NCI-H1694 treated with DMSO at 0.1 percent for 48 hours (cell line): ENCODE measurements around the gene MOB3B.
A peak's percentile ranks its signal among the peaks of the same experiment; 100 is the strongest.

Experiments
- DNase-seq: peaks from one replicate; lab custom pipeline; 2025; lab: John Stamatoyannopoulos, UW

Gene MOB3B

GRCh38 chr9:27541740-27542139 lies 12.1 kb upstream of the MOB3B start:
- no peak for DNase-seq

- no peak for DNase-seq
These were observed 10.9 kb upstream of the MOB3B start for GRCh38 chr9:27540502-27540901.

- no peak for DNase-seq
These were observed 10.1 kb upstream of the MOB3B start for GRCh38 chr9:27539479-27540441.

- no peak for DNase-seq
These were observed 9.0 kb upstream of the MOB3B start for GRCh38 chr9:27538647-27539046.

- no peak for DNase-seq
These were observed 8.1 kb upstream of the MOB3B start for GRCh38 chr9:27537756-27538155.

DNA sequence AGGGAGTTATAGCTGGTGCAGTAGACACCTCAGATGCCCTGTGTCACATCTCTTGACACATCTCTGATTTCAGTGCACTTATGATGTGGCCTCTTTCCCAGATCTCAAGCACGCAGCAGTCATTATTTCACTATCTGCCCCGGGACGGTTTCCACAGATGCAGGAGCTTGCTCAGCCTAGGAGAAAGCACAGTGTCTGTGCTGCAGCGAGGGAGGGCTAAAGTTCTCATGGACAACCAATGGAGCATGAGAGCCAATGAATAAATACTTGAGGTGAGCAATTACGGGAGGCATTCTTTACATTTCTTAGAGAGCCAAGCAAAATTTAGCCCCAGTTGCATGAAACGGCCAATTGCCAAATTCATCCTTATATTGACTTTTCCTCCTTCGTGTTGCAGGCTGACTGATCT lies 7.4 kb upstream of the MOB3B start:
- DNase-seq, result no peak

DNA sequence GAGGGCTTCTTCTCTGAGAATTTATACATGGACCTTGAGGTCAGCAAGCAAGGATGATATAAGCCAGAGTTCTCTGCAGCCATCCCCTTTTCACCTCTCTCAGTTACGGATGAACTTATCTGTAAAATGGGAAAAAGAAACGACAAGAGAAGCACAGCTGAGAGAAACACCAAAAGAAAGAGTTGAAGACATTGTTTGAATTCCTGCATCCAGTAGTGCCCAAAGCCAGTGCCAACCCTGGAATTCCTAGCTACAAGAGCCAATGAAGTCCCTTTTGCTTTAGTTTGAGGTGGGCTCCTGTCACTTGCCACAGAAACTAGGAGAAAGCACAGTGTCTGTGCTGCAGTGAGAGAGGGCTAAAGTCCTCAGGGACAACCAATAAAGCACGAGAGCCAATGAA lies 6.6 kb upstream of the MOB3B start:
- DNase-seq, result no peak

DNA sequence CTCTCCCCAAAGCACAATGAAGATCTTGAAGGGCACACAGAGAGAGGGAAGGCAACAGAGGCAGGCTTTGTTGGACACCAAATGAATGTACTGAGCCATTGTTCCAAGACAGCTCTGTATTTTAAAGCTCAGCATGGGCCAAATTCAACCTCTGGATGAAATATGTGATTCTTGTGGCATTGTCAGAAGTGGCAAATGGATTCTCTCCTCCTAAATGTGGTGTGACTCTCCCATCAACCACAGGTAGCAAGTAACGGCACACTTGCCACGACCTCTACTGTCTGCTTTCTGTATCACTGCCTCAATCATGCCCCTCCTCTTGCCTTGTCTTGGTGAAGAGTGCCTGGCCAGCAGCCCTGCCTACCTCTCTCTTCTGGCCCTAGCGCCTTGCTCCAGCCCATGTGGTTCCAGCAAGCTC lies 6.1 kb upstream of the MOB3B start:
- DNase-seq, result peak; percentile 1

DNA sequence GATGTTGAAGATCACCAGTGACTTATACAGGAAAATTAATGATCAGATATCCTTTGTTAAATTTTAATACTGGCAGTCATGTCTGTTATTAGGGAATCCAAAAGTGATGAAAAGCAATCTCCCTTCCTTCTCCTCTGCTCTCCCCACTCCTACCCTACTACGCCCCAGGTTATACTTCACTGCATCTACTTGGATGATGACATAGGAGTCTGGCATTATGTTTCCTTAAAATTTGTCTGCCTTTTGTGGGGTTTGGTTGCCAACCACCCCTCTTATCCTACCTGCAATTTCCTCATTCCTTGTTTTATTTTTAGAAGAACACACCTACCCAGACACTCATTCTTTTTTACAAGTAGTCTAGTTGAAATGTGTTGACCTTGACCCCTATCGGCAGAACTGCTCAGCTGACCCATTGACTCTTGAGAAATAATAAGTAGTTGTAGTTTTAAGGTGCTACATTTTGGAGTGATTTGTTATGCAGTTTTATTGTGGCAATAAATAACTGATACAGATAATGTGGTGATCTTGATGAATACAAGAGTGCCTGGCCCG lies 5.1 kb upstream of the MOB3B start:
- DNase-seq, result no peak

DNA sequence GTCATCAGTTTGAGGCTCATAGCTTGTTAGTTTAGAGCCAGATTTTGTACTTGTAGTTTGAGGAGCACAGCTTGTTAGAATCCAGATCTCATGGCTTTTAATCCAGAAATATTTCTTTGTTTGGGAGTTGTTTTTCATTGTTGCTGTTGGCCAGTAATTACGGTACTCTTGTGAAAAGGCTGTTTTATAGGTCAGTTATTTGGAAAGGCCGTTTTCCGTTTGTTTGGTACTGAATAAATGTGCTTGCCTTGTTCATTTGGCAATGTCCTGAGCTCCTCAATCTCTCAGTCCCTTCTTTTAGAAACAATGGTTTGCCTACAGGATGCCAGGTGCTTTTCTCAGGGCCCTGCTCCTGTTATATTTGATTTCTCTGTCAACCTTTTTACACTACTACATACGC lies 4.5 kb upstream of the MOB3B start:
- no peak for DNase-seq

DNA sequence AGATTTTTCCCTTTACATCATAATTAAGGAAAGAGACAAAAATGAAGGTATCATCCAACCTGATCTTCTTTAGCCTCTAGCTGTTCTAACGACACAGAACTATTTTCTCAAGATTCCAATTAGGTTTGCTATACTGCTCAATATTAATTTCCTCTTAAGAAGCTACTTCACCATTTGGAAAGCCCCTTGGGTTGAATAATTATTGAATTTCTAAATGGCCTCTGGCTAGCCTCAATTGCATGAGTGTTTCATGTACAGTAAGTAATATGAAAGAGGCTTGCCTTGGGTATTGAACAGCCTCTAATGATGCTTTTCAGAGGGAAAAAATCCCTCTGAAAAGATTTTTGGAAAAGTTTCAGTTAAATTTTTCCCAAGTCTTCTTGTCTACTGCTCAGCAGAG lies 3.7 kb upstream of the MOB3B start:
- DNase-seq, result no peak

GRCh38 chr9:27532046-27532445 lies 2.4 kb upstream of the MOB3B start:
- no peak for DNase-seq

DNA sequence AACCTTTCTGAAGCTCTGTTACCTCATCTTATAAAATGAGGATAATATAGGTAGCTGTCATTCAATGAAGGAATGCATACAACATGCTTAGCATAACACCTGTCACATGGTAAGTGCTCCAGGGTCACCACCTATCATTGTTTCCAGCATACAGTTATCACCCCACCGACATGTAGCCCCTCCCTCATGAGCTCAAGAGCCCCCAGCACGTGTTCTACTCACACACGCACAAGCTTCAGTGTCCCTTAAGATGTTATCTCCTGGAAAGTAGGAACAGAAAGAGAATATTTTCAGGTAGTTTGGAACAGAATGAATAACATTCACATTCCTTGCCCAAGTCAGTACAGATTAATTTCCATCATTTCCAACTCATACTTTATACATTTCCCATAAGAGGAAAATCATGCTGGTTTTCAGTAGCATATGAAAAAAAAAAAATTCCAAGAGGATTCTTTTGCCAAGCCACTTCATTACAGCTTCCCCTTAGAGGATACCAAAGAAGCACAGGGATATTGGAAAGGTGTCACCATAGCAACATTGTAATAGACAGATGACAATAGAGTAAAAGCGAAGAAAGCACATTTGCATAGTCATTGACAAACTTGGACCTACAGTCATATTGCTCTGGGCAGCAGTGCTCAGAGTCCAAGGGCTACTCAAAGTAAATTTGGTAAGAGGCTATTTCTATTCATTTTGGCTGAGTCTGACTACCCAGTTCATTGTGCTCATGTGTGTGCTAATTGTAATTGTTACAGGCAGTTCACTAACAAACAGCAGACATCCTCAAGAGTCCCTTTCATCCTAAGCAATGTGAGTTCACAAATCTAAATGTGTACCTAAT lies 1.5 kb upstream of the MOB3B start:
- no peak for DNase-seq

GRCh38 chr9:27528886-27529315 lies 713 bp downstream of the MOB3B start:
- no peak for DNase-seq

- DNase-seq, result no peak
These were observed 1.3 kb downstream of the MOB3B start for GRCh38 chr9:27528076-27528885.

- DNase-seq, result no peak
These were observed 1.9 kb downstream of the MOB3B start for GRCh38 chr9:27527702-27528075.

GRCh38 chr9:27524236-27524635 lies 5.4 kb downstream of the MOB3B start, which contains the start of gene IFNK:
Gene IFNK, plus strand, starts transcription at chr9:27524290. Its CDS starts 47 bp downstream, at chr9:27524337.
- no peak for DNase-seq

DNA sequence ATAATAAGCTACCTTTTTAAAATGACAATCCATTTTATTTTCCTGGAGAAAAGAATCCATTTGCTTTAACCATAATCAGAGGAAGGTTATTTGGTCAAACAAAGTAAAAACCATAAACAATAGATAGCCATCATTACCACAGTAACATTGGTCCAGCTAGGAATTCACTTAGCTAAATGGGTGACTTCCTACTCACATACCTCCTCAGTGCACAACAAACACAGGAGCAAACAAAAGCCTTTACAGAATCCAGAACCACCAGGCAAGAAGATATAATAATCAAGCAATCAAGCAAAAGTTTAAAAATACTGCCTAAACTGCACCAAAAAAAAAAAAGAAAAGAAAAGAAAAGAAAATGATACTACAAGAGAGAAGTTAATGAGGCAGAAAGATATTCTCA lies 6.5 kb downstream of the MOB3B start:
- no peak for DNase-seq

- no peak for DNase-seq
These were observed 8.6 kb downstream of the MOB3B start for GRCh38 chr9:27520986-27521385.

GRCh38 chr9:27519466-27520465 lies 9.8 kb downstream of the MOB3B start:
- DNase-seq, result no peak
